ENCODE data around the gene ZNF496. TPM values are rescaled to one million over a fixed set of nuclear protein-coding genes. Genes with fewer than 3 reads are reported as not detected.

Gene ZNF496
- total RNA-seq, 1 experiment from 2014 or later = 36.4 TPM

GRCh38 chr1:247359559-247359958 lies 27.9 kb upstream of the ZNF496 start:
- H3K27me3 ChIP-seq (replicated peaks; ENCODE audit: control insufficient read depth, insufficient read depth, low read length) = no peaks in the 10 kb centered on the region
- H3K4me3 ChIP-seq (ENCODE audit: low read depth, low read length) = no peak overlapping the region
- Mint-ChIP-seq H3K36me3 (ENCODE audit: insufficient read depth, unreplicated experiment) (no peaks in the 10 kb centered on the region), H3K9me3 (ENCODE audit: unreplicated experiment) (peaks cover 10% of the 10 kb centered on the region), H3K27ac (ENCODE audit: unreplicated experiment) (no peak overlapping the region), H3K27me3 (ENCODE audit: insufficient read depth, unreplicated experiment) (no peaks in the 10 kb centered on the region), H3K4me1 (ENCODE audit: low read depth, unreplicated experiment) (no peaks in the 10 kb centered on the region), H3K4me3 (ENCODE audit: unreplicated experiment) (no peak overlapping the region)
- ChIA-PET CTCF (no interaction called here), POLR2A (no interaction called here)
- no TSS peak for BruUV-seq (replicated peaks)
- no peaks in the 10 kb centered on the region for H3K36me3 ChIP-seq (ENCODE audit: control insufficient read depth, insufficient read depth, low read length)
- intact Hi-C loops (cut with micrococcal nuclease; ENCODE audit: unreplicated experiment) = no loop called here
- TF ChIP-seq CTCF (IDR thresholded peaks at IDR 0.05; ENCODE audit: insufficient read depth in 1 of 2, low read depth in 1 of 2, low read length in 1 of 2, severe bottlenecking in 1 of 2, unreplicated experiment in 1 of 2) = no peak
- no peaks in the 10 kb centered on the region for H3K9me3 ChIP-seq
- DNase-seq = no peak
- H3K4me1 ChIP-seq = peaks cover 6% of the 10 kb centered on the region; the same call in 1 of the 2 replicates

GRCh38 chr1:247358920-247359319 lies 27.3 kb upstream of the ZNF496 start:
- Histone ChIP-seq H3K4me3 (ENCODE audit: low read depth, low read length) (no peak overlapping the region), H3K27me3 (replicated peaks; ENCODE audit: control insufficient read depth, insufficient read depth, low read length) (no peaks in the 10 kb centered on the region), H3K4me1 (peaks cover 6% of the 10 kb centered on the region; the same call in 1 of the 2 replicates), H3K9me3 (no peaks in the 10 kb centered on the region), H3K36me3 (ENCODE audit: control insufficient read depth, insufficient read depth, low read length) (no peaks in the 10 kb centered on the region)
- peaks cover 10% of the 10 kb centered on the region for H3K9me3 Mint-ChIP-seq (ENCODE audit: unreplicated experiment)
- no peaks in the 10 kb centered on the region for H3K36me3 Mint-ChIP-seq (ENCODE audit: insufficient read depth, unreplicated experiment)
- BruUV-seq (replicated peaks) = no TSS peak
- no peak overlapping the region for H3K4me3 Mint-ChIP-seq (ENCODE audit: unreplicated experiment)
- H3K27me3 Mint-ChIP-seq (ENCODE audit: insufficient read depth, unreplicated experiment) = no peaks in the 10 kb centered on the region
- no peaks in the 10 kb centered on the region for H3K4me1 Mint-ChIP-seq (ENCODE audit: low read depth, unreplicated experiment)
- H3K27ac Mint-ChIP-seq (ENCODE audit: unreplicated experiment) = no peak overlapping the region
- TF ChIP-seq CTCF (IDR thresholded peaks at IDR 0.05; ENCODE audit: insufficient read depth in 1 of 2, low read depth in 1 of 2, low read length in 1 of 2, severe bottlenecking in 1 of 2, unreplicated experiment in 1 of 2) = no peak
- ChIA-PET CTCF (no interaction called here), POLR2A (no interaction called here)
- no peak for DNase-seq
- intact Hi-C loops (cut with micrococcal nuclease; ENCODE audit: unreplicated experiment) = no loop called here

GRCh38 chr1:247357781-247358211 lies 26.1 kb upstream of the ZNF496 start:
- Histone ChIP-seq H3K36me3 (ENCODE audit: control insufficient read depth, insufficient read depth, low read length) (no peaks in the 10 kb centered on the region), H3K27me3 (replicated peaks; ENCODE audit: control insufficient read depth, insufficient read depth, low read length) (no peaks in the 10 kb centered on the region), H3K4me1 (peaks cover 6% of the 10 kb centered on the region; the same call in 1 of the 2 replicates), H3K9me3 (no peaks in the 10 kb centered on the region), H3K4me3 (ENCODE audit: low read depth, low read length) (no peak overlapping the region)
- Mint-ChIP-seq H3K36me3 (ENCODE audit: insufficient read depth, unreplicated experiment) (no peaks in the 10 kb centered on the region), H3K4me3 (ENCODE audit: unreplicated experiment) (no peak overlapping the region), H3K4me1 (ENCODE audit: low read depth, unreplicated experiment) (no peaks in the 10 kb centered on the region), H3K27ac (ENCODE audit: unreplicated experiment) (no peak overlapping the region), H3K9me3 (ENCODE audit: unreplicated experiment) (peaks cover 10% of the 10 kb centered on the region), H3K27me3 (ENCODE audit: insufficient read depth, unreplicated experiment) (no peaks in the 10 kb centered on the region)
- no peak for DNase-seq
- intact Hi-C loops (cut with micrococcal nuclease; ENCODE audit: unreplicated experiment) = no loop called here
- POLR2A ChIA-PET = no interaction called here
- CTCF ChIA-PET = no interaction called here
- no TSS peak for BruUV-seq (replicated peaks)
- TF ChIP-seq CTCF (IDR thresholded peaks at IDR 0.05; ENCODE audit: insufficient read depth in 1 of 2, low read depth in 1 of 2, low read length in 1 of 2, severe bottlenecking in 1 of 2, unreplicated experiment in 1 of 2) = no peak
